GM21723 (cell line): ENCODE data around the gene DST.

Experiments
- ATAC-seq: cut with Tn5 transposase; IDR thresholded peaks from one replicate; pipeline ENCODE4 v1.9.1; 2021; ENCODE audit warnings: mild to moderate bottlenecking, moderate library complexity; ENCODE audit not compliant: unreplicated experiment

Gene DST

DNA sequence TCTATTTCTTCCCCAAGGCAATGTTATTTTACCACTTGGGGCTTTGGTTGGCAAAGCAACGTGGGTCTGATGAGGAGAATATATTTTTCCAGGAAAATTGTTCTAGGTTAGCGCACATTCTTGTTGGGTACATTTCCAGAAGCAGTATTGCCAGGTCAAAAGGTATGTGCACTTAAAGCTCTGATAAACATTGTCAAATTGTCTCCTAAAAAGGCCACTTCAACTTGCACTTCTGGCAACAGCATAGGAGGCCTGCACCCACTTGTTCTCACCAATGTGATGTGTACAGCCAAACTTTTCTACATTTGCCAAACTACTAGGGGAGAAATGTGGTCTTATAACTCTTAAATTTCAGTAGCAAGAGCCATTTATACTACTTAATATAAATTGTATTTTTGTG lies 197.8 kb downstream of the DST start:
- no peak for ATAC-seq

DNA sequence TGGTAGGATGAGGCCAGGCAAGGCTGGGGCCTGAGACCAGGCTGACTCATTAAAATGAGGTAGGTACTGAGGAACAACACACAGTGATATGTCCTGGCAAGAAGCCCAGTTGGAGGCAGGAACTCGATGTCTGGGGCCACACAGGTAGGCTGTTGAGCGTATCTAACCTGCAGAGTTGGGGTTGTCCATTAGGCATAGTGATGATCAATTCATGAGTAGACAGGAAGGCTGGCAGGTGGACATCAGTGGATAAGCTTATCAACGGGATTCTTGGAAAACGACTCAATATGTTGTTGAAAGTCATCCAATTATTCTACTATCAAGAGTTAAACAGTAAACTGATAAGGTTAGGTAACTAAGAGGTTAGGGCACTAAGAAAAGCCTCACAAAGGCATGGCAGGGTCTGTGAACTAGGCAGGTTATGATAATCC lies 202.1 kb downstream of the DST start:
- ATAC-seq = no peak

- no peak for ATAC-seq
Observed at GRCh38 chr6:56437171-56437900, 205.4 kb downstream of the DST start.

- ATAC-seq = no peak
Observed at GRCh38 chr6:56435754-56436153, 206.9 kb downstream of the DST start.

DNA sequence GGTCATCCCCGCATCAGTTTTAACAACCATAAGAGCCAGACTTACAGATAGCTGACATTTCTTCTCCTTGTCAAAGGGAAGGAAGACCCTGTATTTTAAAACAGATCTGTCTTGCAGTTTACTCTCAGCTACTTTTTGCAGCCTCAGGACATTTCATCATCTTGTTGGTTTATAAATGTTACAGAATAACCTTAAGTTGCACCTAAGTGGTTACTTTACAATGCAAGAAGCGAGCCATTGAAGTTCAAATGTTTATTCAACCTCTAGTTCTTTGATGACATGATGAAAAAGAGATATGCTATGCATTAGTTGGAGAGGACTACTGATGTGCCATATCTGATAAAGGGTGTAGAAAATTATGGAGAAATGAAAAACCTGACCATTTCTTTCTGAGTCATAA lies 207.4 kb downstream of the DST start:
- ATAC-seq = no peak

- no peak for ATAC-seq
Observed at GRCh38 chr6:56434606-56435005, 208.1 kb downstream of the DST start.

- no peak for ATAC-seq
Observed at GRCh38 chr6:56433119-56433518, 209.6 kb downstream of the DST start.

- ATAC-seq = no peak
Observed at GRCh38 chr6:56432194-56432593, 210.5 kb downstream of the DST start.

GRCh38 chr6:56430629-56431600 lies 211.8 kb downstream of the DST start:
- no peak for ATAC-seq

DNA sequence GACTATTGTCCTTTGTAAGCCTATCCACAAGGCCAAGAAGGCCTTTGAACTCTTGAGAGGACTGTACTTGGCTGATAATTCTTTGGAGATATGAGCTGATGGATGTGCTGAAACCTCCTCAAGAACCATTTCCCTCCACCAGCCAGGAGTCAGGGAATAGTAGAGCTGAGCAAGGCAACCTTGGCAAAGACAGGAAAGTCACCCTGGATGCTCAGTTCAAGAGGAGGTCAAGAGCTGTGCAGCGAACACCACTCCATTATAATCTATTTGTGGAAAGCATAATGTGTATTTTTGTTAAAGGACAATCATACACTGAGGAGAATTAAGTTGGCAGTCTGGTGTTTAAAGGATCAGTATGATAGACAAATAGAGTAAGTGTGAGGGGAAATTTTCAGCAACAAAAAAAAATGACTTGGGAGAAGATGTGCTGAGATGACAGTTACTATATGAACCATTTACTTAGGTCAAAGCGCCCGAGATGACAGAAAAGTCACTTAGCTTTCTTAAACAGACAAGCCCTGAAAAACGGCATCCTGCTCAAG lies 218.1 kb downstream of the DST start:
- ATAC-seq = no peak

GRCh38 chr6:56424064-56424463 lies 218.6 kb downstream of the DST start:
- no peak for ATAC-seq

- no peak for ATAC-seq
Observed at GRCh38 chr6:56420296-56420695, 222.4 kb downstream of the DST start.

DNA sequence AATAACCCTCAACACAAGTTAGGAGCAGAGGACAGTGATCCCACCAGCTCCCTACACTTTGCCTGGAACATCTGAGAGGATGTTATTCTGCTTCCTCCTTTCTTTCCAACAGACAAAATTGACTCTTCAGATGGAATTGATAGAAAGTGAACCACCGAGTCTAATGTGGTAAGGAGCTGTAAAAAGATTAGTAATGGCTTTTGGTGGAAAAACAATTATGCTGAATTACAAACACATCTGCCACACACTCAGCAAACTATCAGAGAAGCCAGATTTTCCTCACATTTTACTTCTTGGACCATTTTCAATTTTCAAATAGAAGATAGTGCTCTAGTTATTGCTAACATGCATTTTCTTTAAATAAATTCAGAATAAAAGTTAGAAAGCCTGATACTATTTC lies 223.5 kb downstream of the DST start:
- ATAC-seq = no peak

DNA sequence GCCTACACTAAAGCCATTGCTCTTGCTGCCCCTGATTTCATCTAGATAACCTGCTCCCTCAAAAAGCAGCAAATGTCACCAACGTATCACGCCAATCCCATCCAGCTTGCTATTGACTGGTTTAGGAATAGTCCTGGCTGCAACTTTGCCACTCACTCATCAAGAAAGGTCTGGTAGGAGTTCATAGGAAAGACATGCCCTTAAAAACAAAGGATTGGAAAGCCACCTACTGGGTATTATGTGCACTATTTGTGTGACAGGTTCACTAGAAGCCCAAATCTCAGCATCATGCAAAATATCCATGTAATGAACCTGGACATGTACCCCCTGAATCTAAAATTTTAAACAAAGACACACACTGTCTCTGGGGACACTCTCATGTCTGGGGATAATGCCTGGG lies 224.9 kb downstream of the DST start:
- ATAC-seq = no peak

- ATAC-seq = no peak
Observed at GRCh38 chr6:56416247-56416646, 226.4 kb downstream of the DST start.

- ATAC-seq = no peak
Observed at GRCh38 chr6:56408976-56409375, 233.7 kb downstream of the DST start.
